Measurements from ENCODE around the gene GRB7.

GRCh38 chr17:39738568-39738901 lies 797 bp downstream of the GRB7 start:
- no peak for TF ChIP-seq CTCF (IDR thresholded peaks at IDR 0.05; ENCODE audit: low read depth, low read length)
- no peak for TF ChIP-seq POLR2A (IDR thresholded peaks at IDR 0.05; ENCODE audit: extremely low read depth, insufficient read length)
